IMR-90 (cell line): ENCODE results near the gene HIVEP3. TPM values are rescaled to one million over a fixed set of nuclear protein-coding genes. Genes with fewer than 3 reads are reported as not detected.

Source experiments
- ATAC-seq: fragments of 200-7000 bp; cut with Tn5 transposase; 2 replicates; pipeline ENCODE4 v1.9.1; 2020; ENCODE audit warnings: low read depth, mild to moderate bottlenecking, moderate library complexity
- BruUV-seq: library from RNA; stranded (reverse); fragments of 400-500 nt; replicated peaks from 2 replicates; lab custom pipeline; 2021; lab: Mats Ljungman, UMichigan
- CTCF ChIA-PET: fragments of 300-600 bp; formaldehyde crosslinking; extraction: SDS; loops from one replicate; lab custom pipeline; 2021; ENCODE audit warnings: antibody characterized with exemption; lab: Yijun Ruan, JAX
- POLR2A ChIA-PET: fragments of 300-600 bp; sonication (Branson Sonifier 250); formaldehyde crosslinking; loops from one replicate; lab custom pipeline; 2022; ENCODE audit warnings: antibody characterized with exemption; ENCODE audit not compliant: unreplicated experiment; lab: Charles Lee
- DNase-seq: peaks from one replicate; pipeline ENCODE4 v3.0.0; 2013
- H2AFZ ChIP-seq: replicated peaks from 2 replicates; pipeline ENCODE3; 2013; ENCODE audit warnings: low read length, mild to moderate bottlenecking; ENCODE audit not compliant: poor library complexity
- H2AK5ac ChIP-seq: 2 replicates; pipeline ENCODE4 v1.6.1; 2013; ENCODE audit warnings: low read depth, low read length, inconsistent platforms
- H2AK9ac ChIP-seq: replicated peaks from 2 replicates; pipeline ENCODE3; 2013; ENCODE audit warnings: mild to moderate bottlenecking, low read depth, low read length, moderate library complexity; ENCODE audit not compliant: poor library complexity
- H2BK120ac ChIP-seq: 2 replicates; pipeline ENCODE4 v1.6.1; 2013; ENCODE audit warnings: low read depth, low read length, inconsistent platforms
- H2BK15ac ChIP-seq: 3 replicates; pipeline ENCODE4 v1.6.1; 2013; ENCODE audit warnings: low read depth, low read length, inconsistent platforms
- H2BK20ac ChIP-seq: 2 replicates; pipeline ENCODE4 v1.6.1; 2013; ENCODE audit warnings: low read depth, mild to moderate bottlenecking, inconsistent platforms, low read length, moderate library complexity
- H2BK5ac ChIP-seq: 2 replicates; pipeline ENCODE4 v1.6.1; 2013; ENCODE audit warnings: mild to moderate bottlenecking, low read depth, low read length, inconsistent platforms; ENCODE audit not compliant: poor library complexity, severe bottlenecking
- H3K14ac ChIP-seq: replicated peaks from 2 replicates; pipeline ENCODE4 v1.6.1; 2013; ENCODE audit warnings: low read depth, low read length, inconsistent platforms
- H3K18ac ChIP-seq: 2 replicates; pipeline ENCODE4 v1.6.1; 2013; ENCODE audit warnings: low read depth, low read length, control low read depth
- H3K23ac ChIP-seq: 2 replicates; pipeline ENCODE4 v1.6.1; 2013; ENCODE audit warnings: low read depth, low read length, inconsistent platforms
- H3K27ac ChIP-seq: 2 replicates; pipeline ENCODE4 v1.5.1; 2013; ENCODE audit warnings: mild to moderate bottlenecking, control low read depth, low read length; ENCODE audit not compliant: insufficient read depth
- H3K27me3 ChIP-seq: 2 replicates; pipeline ENCODE4 v1.6.1; 2013; ENCODE audit warnings: low read length; ENCODE audit not compliant: control insufficient read depth, insufficient read depth
- H3K36me3 ChIP-seq: 2 replicates; pipeline ENCODE4 v1.6.1; 2013; ENCODE audit warnings: low read length, mixed read lengths; ENCODE audit not compliant: control insufficient read depth, insufficient read depth
- H3K4ac ChIP-seq: 2 replicates; pipeline ENCODE4 v1.6.1; 2013; ENCODE audit warnings: low read depth, low read length, inconsistent platforms
- H3K4me1 ChIP-seq: 2 replicates; pipeline ENCODE4 v1.6.1; 2013; ENCODE audit warnings: low read length, mixed read lengths; ENCODE audit not compliant: control insufficient read depth, insufficient read depth
- H3K4me2 ChIP-seq: 2 replicates; pipeline ENCODE4 v1.6.1; 2013; ENCODE audit warnings: low read depth, mild to moderate bottlenecking, control low read depth, low read length, moderate library complexity
- H3K4me3 ChIP-seq: 2 replicates; pipeline ENCODE4 v1.5.1; 2013; ENCODE audit warnings: low read depth, mild to moderate bottlenecking, control low read depth, low read length, moderate library complexity; ENCODE audit not compliant: insufficient read depth
- H3K56ac ChIP-seq: 2 replicates; pipeline ENCODE4 v1.6.1; 2013; ENCODE audit warnings: low read length, inconsistent platforms; ENCODE audit not compliant: insufficient read depth; ENCODE audit errors: extremely low read depth
- H3K79me1 ChIP-seq, 2 experiments: 2 replicates each; pipeline ENCODE4 v1.6.1; 2013; ENCODE audit warnings: low read length in 2 of 2, inconsistent platforms in 1 of 2, low read depth in 1 of 2
- H3K9ac ChIP-seq: 2 replicates; pipeline ENCODE4 v1.6.1; 2013; ENCODE audit warnings: low read depth, low read length, control low read depth
- H3K9me1 ChIP-seq: 2 replicates; pipeline ENCODE4 v1.6.1; 2013; ENCODE audit warnings: low read length, inconsistent platforms; ENCODE audit not compliant: insufficient read depth
- H3K9me3 ChIP-seq: 2 replicates; pipeline ENCODE4 v1.6.1; 2013; ENCODE audit warnings: low read length; ENCODE audit not compliant: control insufficient read depth, insufficient read depth
- H4K20me1 ChIP-seq: 2 replicates; pipeline ENCODE4 v1.6.1; 2013; ENCODE audit warnings: low read length, inconsistent platforms; ENCODE audit not compliant: insufficient read depth
- H4K5ac ChIP-seq: 2 replicates; pipeline ENCODE4 v1.6.1; 2013; ENCODE audit warnings: mild to moderate bottlenecking, low read depth, low read length, control low read depth
- H4K8ac ChIP-seq, 2 experiments: 2 replicates each; pipeline ENCODE4 v1.6.1; 2013; ENCODE audit warnings: low read depth in 2 of 2, low read length in 2 of 2, control low read depth in 1 of 2, inconsistent platforms in 1 of 2
- H4K91ac ChIP-seq: 2 replicates; pipeline ENCODE4 v1.6.1; 2013; ENCODE audit warnings: low read depth, low read length, inconsistent platforms; ENCODE audit not compliant: insufficient read depth
- BHLHE40 ChIP-seq: fragments of 150-350 bp; IDR thresholded peaks from 2 replicates; pipeline ENCODE4 v1.6.1; 2016; ENCODE audit warnings: mild to moderate bottlenecking, low read depth, low read length
- MXI1 ChIP-seq: IDR thresholded peaks from 2 replicates; pipeline ENCODE4 v1.6.1; 2012; ENCODE audit warnings: low read depth, mild to moderate bottlenecking, low read length, moderate library complexity, borderline replicate concordance
- NFE2L2 ChIP-seq: fragments of 150-350 bp; IDR thresholded peaks from 2 replicates; pipeline ENCODE4 v1.6.1; 2016; ENCODE audit warnings: low read depth, mild to moderate bottlenecking, low read length
- SMC3 ChIP-seq: fragments of 150-350 bp; IDR thresholded peaks from 2 replicates; pipeline ENCODE4 v1.6.1; 2016; ENCODE audit warnings: low read depth, mild to moderate bottlenecking, antibody characterized with exemption, low read length, moderate library complexity
- WGBS, 2 experiments: methylation state at CpG; one replicate each; pipeline versions ENCODE4 v1.1.5 to v1.1.7; 2013; ENCODE audit warnings: missing lambda C conversion rate in 2 of 2; ENCODE audit not compliant: insufficient read length in 1 of 2; ENCODE audit errors: extremely low coverage in 2 of 2; 5-methylcytosine and 5-hydroxymethylcytosine counted together
- dilution Hi-C: fragments of 300-500 bp; cut with HindIII; formaldehyde crosslinking; loops from one replicate; pipeline ENCODE4 v1.14.3; 2018; ENCODE audit warnings: low sequenced_read_pairs; ENCODE audit not compliant: unreplicated experiment
- in situ Hi-C: fragments of 300-500 bp; cut with MboI; formaldehyde crosslinking; loops from 3 replicates; pipeline ENCODE4 v1.14.3; 2019; ENCODE audit warnings: low sequenced_read_pairs, inconsistent platforms, mixed read lengths
- intact Hi-C: fragments of 100-400 bp; cut with micrococcal nuclease; formaldehyde crosslinking; loops from 2 replicates; pipeline ENCODE4 v1.10.0; 2022
- polyA plus RNA-seq, 3 experiments: library from polyadenylated mRNA; depleted of rRNA; stranded (reverse); fragments of >200 nt; gene quantifications; 2 replicates each; pipeline ENCODE4 v1.2.3, GENCODE V29; 2012; ENCODE audit warnings: low replicate concordance in 1 of 3
- total RNA-seq: library from RNA; depleted of rRNA; stranded (reverse); fragments of >200 nt; gene quantifications from 2 replicates; pipeline ENCODE4 v1.2.3, GENCODE V29; 2012
- TF ChIP-seq, protein P1 (sequence below): conservative IDR thresholded peaks from 2 replicates; pipeline ENCODE4 v1.5.1; 2012; ENCODE audit warnings: mild to moderate bottlenecking, low read depth, low read length, improper control_type of control experiment

The HIVEP3 gene
- total and polyA plus RNA-seq, 2 of the 4 experiments (the other 2 are of a cell fraction), result 1.4 to 4.0 TPM

GRCh38 chr1:41709331-41709730, 209.4 kb downstream of the HIVEP3 start:
- 80% methylated on average over 3 of the region's 4 CpGs; no CpG with 5 or more reads in 1 of the 2 experiments for WGBS, 2 experiments
- no TSS peak for BruUV-seq
- Histone ChIP-seq H2AK9ac (no peak overlapping the region), H2AFZ (no peak overlapping the region), H4K8ac (no peak overlapping the region), H3K4me3 (no peak overlapping the region), H3K9me3 (no peaks in the 10 kb centered on the region; the same call in 1 of the 2 replicates), H3K4ac (no peak overlapping the region), H3K27me3 (peaks cover 5% of the 10 kb centered on the region), H3K79me1 (no peaks in the 10 kb centered on the region), H3K36me3 (no peaks in the 10 kb centered on the region), H3K23ac (no peak overlapping the region), H3K9me1 (peaks cover 11% of the 10 kb centered on the region), H3K18ac (no peak overlapping the region), H3K56ac (no peak overlapping the region), H3K4me2 (no peak overlapping the region), H2AK5ac (no peak overlapping the region), H2BK20ac (no peak overlapping the region), H4K91ac (no peak overlapping the region), H2BK5ac (no peak overlapping the region), H3K27ac (no peak overlapping the region), H4K20me1 (no peaks in the 10 kb centered on the region), H3K4me1 (peaks cover 12% of the 10 kb centered on the region), H3K9ac (no peak overlapping the region), H2BK15ac (no peak overlapping the region), H2BK120ac (no peak overlapping the region), H4K5ac (no peak overlapping the region), H3K14ac (no peak overlapping the region)
- DNase-seq (no peak), ATAC-seq (no peak)
- intact Hi-C loops, result no loop called here
- TF ChIP-seq SMC3 (no peak), BHLHE40 (no peak), NFE2L2 (no peak), MXI1 (no peak)
- TF ChIP-seq, protein P1, sequence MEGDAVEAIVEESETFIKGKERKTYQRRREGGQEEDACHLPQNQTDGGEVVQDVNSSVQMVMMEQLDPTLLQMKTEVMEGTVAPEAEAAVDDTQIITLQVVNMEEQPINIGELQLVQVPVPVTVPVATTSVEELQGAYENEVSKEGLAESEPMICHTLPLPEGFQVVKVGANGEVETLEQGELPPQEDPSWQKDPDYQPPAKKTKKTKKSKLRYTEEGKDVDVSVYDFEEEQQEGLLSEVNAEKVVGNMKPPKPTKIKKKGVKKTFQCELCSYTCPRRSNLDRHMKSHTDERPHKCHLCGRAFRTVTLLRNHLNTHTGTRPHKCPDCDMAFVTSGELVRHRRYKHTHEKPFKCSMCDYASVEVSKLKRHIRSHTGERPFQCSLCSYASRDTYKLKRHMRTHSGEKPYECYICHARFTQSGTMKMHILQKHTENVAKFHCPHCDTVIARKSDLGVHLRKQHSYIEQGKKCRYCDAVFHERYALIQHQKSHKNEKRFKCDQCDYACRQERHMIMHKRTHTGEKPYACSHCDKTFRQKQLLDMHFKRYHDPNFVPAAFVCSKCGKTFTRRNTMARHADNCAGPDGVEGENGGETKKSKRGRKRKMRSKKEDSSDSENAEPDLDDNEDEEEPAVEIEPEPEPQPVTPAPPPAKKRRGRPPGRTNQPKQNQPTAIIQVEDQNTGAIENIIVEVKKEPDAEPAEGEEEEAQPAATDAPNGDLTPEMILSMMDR, result no peak
- POLR2A ChIA-PET, result no interaction called here
- in situ Hi-C loops, result no loop called here
- dilution Hi-C loops, result no loop called here
- CTCF ChIA-PET, result interaction anchor here (1.0 kb wide), 1 partner anchor 18 kb away, joined by 3 read pairs; no protein-coding TSS in a partner anchor
